Measurements from ENCODE around the gene AUTS2.

AUTS2 gene

GRCh38 chr7:70307544-70308106, 709.4 kb downstream of the AUTS2 start:
- DNase-seq (ENCODE audit: low read depth) = no peak

GRCh38 chr7:70312336-70312735, 714.1 kb downstream of the AUTS2 start:
- no peak for DNase-seq (ENCODE audit: low read depth)

- DNase-seq (ENCODE audit: low read depth) = no peak
Observed at GRCh38 chr7:70313271-70313670, 715.0 kb downstream of the AUTS2 start.

DNA sequence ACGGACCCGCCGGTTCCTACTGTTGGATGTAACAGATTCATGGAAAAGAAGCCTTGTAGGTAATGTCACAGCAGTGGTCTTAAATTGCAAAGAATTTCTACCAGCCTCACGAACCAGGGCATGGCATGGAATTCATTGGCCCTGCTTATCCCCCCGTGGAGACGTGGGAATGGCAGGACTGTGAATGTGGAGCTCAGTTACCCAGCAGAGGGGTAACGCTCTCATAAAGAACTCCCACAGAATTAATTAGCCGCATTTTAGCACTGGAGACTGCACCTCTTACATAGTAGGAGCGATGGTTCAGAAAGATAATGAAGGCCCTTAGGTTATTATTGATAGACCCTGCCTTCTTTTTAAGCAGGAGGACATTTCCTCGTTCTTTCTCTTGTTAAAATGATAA, 715.4 kb downstream of the AUTS2 start:
- DNase-seq (ENCODE audit: low read depth) = no peak

GRCh38 chr7:70314221-70314620, 715.9 kb downstream of the AUTS2 start:
- no peak for DNase-seq (ENCODE audit: low read depth)

DNA sequence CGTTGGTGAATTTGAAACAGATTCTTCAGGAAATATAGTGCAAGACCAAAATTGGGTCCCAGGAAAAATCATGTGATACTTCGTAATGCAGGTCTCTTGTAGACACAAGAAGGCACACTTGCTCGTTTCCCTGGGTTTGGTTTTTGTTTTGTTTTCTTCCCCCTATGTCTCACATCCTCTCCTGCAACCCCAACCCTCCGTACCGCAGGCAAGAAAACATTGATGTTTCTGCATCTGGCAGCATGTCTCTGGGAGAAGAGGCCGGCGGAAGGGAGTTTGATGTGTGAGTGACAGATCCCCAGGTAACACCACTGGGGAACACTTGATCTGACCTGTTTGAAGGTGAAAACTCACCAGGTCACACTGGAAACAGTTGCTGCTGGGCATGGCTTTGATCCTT, 718.5 kb downstream of the AUTS2 start:
- no peak for DNase-seq (ENCODE audit: low read depth)

- DNase-seq (ENCODE audit: low read depth) = no peak
Observed at GRCh38 chr7:70317356-70317755, 719.1 kb downstream of the AUTS2 start.

DNA sequence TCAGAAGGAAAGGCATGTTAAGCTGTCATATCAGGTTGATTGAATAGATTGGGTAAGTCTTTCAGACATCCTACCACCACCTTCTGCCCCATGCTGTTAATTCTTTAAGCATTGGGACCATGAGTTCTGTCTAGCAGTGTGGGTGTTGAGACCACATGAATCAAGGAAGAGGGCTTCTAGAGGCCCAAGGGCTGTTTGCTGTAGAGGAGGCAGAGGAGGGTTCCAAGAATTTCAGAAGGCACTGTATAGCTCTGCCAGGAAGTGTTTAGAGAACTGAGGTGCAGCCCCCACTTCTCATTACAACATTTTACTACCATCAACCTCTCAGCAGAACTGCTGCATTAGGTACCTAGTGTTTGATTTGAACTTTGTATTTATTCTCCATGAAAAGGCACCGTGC, 720.2 kb downstream of the AUTS2 start:
- no peak for DNase-seq (ENCODE audit: low read depth)

- DNase-seq (ENCODE audit: low read depth) = no peak
Observed at GRCh38 chr7:70319057-70319456, 720.8 kb downstream of the AUTS2 start.

DNA sequence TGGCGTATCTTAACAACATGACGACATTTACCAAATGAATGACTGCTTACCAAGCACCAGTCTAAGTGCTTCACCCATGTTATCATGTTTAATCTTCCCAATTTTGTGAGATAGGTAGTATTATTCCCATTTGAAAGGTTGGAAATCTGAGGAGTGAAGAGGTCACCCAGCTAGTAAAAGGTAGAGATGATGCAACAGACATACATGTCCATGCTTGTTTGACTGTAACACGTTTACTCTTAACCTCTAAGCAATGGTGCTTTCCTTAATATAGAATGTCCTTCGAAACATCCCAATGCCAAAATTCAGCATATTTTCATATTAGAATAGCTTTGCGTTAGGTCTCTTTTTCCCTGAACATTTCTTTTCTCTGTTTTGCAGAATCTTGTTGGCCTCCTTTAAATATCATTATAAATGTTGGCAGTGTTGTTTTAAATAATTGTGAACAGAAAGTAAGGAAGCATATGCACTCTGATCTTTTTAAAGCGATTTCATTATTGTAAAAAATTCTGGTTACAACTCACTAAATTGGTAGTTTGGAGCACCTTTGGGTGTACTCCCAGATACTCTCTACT, 722.8 kb downstream of the AUTS2 start:
- DNase-seq (ENCODE audit: low read depth) = no peak

- no peak for DNase-seq (ENCODE audit: low read depth)
Observed at GRCh38 chr7:70322856-70323255, 724.6 kb downstream of the AUTS2 start.

DNA sequence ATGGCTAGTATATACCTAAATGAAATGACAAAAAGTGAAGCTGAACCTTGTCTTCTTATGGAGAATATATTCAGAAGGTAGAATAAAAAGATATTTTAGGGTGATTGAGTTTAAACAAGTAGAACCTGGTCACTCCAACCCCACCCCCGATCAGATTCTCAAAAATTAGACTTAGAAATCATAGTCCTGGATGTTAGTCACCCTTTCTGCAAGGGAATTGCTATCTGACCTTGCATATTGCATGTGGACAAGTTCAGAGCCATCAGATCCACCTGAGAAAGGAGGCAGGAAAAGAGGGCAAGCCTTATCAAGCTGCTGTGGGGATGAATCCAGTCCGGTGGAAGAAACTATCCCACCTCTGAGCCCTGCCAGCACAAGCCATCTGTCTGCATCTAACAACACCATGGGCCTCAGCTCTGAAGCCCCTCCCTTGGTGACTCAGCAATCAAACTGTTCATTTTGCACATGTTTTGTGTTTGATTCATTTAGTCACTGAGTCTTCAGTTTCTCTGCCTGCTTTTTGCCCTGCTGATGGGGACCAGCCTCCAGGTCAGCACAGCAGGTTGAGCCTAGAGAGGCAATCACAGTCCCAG, 727.3 kb downstream of the AUTS2 start:
- DNase-seq (ENCODE audit: low read depth) = no peak

DNA sequence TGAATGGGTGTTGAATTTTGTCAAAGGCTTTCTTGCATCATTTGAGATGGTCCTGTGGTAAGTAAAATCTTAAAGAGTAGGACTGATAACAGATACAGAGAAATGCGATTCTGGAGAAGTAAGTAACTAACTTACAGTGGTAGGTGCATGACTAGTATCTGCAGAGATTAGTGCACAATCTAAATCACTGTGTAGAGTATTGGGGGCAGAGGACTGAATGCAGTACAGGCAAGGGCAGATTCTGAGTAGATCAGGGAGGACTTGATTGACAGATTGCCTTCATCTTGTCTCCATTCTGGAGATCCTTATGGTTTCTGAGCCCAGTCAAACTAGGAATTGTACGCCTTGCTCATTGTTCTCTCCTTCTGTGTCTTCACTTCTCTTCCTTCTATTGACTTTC, 736.0 kb downstream of the AUTS2 start:
- no peak for DNase-seq (ENCODE audit: low read depth)

DNA sequence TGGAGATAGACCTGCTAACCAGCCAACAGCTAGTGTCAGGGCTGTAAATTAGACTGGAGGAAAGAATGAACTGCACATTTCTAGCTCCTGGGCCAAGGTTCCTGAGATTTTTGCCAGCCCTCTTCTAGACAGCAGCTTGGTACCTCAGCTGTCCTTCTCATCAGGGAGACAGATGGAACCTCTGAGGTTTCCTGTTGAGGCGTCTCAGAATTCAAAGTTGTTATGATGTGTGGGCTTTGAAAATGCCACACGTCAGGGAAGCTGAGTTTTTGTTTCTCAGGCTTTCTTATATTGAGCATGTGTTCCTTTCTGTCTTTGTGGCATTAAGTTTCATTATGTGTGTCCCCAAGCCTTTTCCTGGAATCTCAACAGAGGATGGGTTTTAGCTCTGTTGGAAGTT, 736.6 kb downstream of the AUTS2 start:
- DNase-seq (ENCODE audit: low read depth) = no peak

DNA sequence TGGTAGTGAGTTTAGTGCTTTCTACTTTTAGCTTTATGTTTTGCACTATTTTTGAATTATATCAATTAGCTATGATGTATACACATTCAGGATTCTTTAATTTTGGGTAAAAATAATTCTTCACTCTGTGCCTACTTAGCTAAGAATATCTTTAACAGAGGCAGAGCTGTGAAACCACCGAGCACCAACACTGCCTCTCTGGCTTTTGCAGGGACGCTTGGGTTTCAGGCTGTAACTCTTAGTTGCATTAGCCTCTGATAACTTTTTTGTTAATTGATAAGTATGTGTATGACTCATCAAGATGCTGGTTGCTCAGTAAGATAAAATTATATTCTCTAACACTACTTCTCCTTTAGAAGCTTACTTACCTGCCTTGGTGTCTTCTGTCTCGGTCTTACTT, 738.3 kb downstream of the AUTS2 start:
- no peak for DNase-seq (ENCODE audit: low read depth)

GRCh38 chr7:70338015-70338414, 739.7 kb downstream of the AUTS2 start:
- DNase-seq (ENCODE audit: low read depth) = no peak

GRCh38 chr7:70340236-70340635, 742.0 kb downstream of the AUTS2 start:
- DNase-seq (ENCODE audit: low read depth) = no peak

DNA sequence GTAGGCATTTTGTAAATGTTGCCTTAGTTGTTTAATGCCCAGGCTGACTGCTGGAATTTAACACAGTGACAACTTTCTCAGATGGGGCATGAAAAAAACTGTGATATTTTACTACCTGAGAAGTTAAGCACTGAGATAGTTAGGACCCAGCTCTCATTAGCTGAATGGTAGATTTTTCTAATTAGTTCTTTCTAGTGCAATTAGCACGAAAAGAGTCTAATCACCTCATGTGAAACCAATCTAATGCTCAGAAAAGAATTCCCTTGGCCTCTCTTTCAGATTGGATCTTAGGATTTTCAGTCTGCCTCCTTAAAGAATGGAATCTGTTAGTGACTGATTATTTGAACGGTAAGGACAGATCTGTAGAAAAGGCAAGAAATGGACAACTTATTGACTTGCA, 743.2 kb downstream of the AUTS2 start:
- no peak for DNase-seq (ENCODE audit: low read depth)

- no peak for DNase-seq (ENCODE audit: low read depth)
Observed at GRCh38 chr7:70343519-70343918, 745.2 kb downstream of the AUTS2 start.

- no peak for DNase-seq (ENCODE audit: low read depth)
Observed at GRCh38 chr7:70344726-70345125, 746.5 kb downstream of the AUTS2 start.

DNA sequence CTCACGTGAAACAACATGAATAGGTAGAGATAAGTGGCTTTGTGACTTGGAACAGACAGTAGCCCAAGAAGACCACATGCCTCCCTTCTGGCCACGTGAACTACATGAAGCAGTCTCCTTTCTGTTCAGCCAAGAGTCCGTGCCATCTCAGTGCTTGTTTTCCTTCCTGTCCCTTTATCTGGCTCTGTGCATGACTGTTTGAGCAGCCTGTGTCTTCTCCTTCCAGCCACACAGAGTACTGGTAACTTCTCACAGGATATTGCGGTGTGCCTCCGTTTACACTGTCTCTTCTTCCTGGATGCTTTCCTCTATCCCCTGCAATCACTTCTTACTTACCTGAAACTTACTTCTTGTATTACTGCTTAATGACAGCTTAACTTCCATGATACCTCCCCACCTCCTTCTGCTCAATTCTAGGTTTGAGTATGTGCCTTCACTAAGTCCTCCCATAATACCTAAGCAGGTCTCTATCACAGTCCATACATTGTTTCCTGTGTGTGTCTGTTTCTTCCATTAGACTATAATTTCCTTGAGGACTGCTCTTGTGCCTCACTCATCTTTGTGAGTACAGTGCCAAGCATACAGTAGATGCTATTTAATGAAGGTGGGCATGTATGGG, 748.7 kb downstream of the AUTS2 start:
- DNase-seq (ENCODE audit: low read depth) = no peak

- DNase-seq (ENCODE audit: low read depth) = no peak
Observed at GRCh38 chr7:70347463-70348254, 749.4 kb downstream of the AUTS2 start.

GRCh38 chr7:70349031-70349430, 750.8 kb downstream of the AUTS2 start:
- no peak for DNase-seq (ENCODE audit: low read depth)
